H1 (cell line): ENCODE data around the gene AMPH. TPM values are rescaled to one million over a fixed set of nuclear protein-coding genes. Genes with fewer than 3 reads are reported as not detected.

Experiments
- SIN3A ChIP-seq, 2 experiments: IDR thresholded peaks in 1 of 2; conservative IDR thresholded peaks in 1 of 2; 2 replicates each; pipeline ENCODE4 v1.6.1; 2011 to 2012; ENCODE audit warnings: low read length in 2 of 2, improper control_type of control experiment in 1 of 2, low read depth in 1 of 2, mild to moderate bottlenecking in 1 of 2
- polyA plus RNA-seq, 7 experiments: library from polyadenylated mRNA; depleted of rRNA in 3 of 7; stranded (reverse) in 5 of 7; unstranded in 2 of 7; fragments of >200 nt in 5 of 7; fragments of 200-250 nt in 2 of 7; gene quantifications; 1 replicate in 5 of 7; 2 replicates in 1 of 7; 4 replicates in 1 of 7; pipeline versions ENCODE4 v1.2.1 to v1.2.3, GENCODE V29; 2011 to 2013; ENCODE audit warnings: missing spikeins in 2 of 7, mixed read lengths in 2 of 7
- total RNA-seq: library from RNA; stranded (reverse); fragmentation: NEBNext Ultra II Directional; extraction: Animal tissue kit (Norgen Biotek cat#: 25700); gene quantifications from 2 replicates; pipeline ENCODE4 v1.2.1, GENCODE V29; 2021

AMPH gene
- total and polyA plus RNA-seq, 2 of the 8 experiments (the other 6 are each of a cell fraction or from before 2014, with no cell fraction given) = 7.3 to 12.2 TPM

DNA sequence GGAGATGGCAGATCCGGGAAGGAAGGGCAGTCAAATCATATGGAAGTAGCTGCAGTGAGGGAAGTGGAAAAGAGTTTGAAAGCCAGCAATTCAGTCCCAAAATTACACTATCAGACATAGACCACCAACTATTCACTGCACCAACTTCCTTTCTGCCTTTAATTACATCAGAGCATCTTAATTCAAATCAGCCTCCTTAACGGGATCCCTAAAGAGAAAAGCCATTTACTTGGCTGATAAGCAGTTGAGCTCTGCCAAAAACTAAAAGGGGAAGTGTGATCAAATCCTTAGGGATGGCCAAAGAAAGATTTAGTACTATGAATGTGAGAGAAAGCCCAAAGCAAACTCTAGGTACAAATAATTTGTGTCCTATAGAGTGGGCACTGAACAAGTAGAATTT is 110.4 kb downstream of the AMPH start (continued):
- no peak for TF ChIP-seq SIN3A (conservative IDR thresholded peaks at IDR 0.05 in 1 of 2, IDR thresholded peaks at IDR 0.05 in 1 of 2; ENCODE audit: low read depth in 1 of 2, low read length in 2 of 2)
